Adrenal gland (tissue), 12 donors: Measurements from ENCODE around the gene FANCI. TPM values are rescaled to one million over a fixed set of nuclear protein-coding genes. Genes with fewer than 3 reads are reported as not detected.

Experiments
- DNase-seq, 7 donors: peaks; one replicate each; pipeline ENCODE4 v3.0.0-alpha.2; 2019 to 2020
- H3K27ac ChIP-seq, 5 donors: fragments of 200-600 bp; sonication (generic) in 4 of 5; 1 replicate in 3 of 5; 2 replicates in 2 of 5; pipeline versions ENCODE4 v1.5.1 to v1.8.0; 2016 to 2020; ENCODE audit warnings: mild to moderate bottlenecking in 1 of 5
- H3K27me3 ChIP-seq: fragments of 200-600 bp; 2 replicates; pipeline ENCODE4 v1.8.0; 2021
- H3K36me3 ChIP-seq, 2 donors: fragments of 200-600 bp; replicated peaks in 1 of 2; 1 replicate in 1 of 2; 2 replicates in 1 of 2; pipeline versions ENCODE4 v1.5.1 to v1.8.0; 2018 to 2022
- H3K4me1 ChIP-seq, 2 donors: fragments of 200-600 bp; replicated peaks in 1 of 2; 1 replicate in 1 of 2; 2 replicates in 1 of 2; pipeline versions ENCODE4 v1.5.1 to v1.8.0; 2018 to 2021
- H3K4me3 ChIP-seq, 4 donors: fragments of 200-600 bp; sonication (generic) in 3 of 4; one replicate each; pipeline ENCODE4 v1.5.1; 2016 to 2018
- H3K9me3 ChIP-seq, 3 donors: fragments of 200-600 bp; sonication (generic) in 1 of 3; replicated peaks in 1 of 3; 1 replicate in 2 of 3; 2 replicates in 1 of 3; pipeline versions ENCODE4 v1.5.1 to v1.8.0; 2016 to 2021
- POLR2A ChIP-seq, 2 donors: fragments of 450-650 bp; IDR thresholded peaks; one replicate each; pipeline ENCODE4 v1.6.1; 2017; ENCODE audit warnings: antibody characterized with exemption in 2 of 2, mild to moderate bottlenecking in 2 of 2, moderate library complexity in 1 of 2
- WGBS, 4 donors: extraction: QIAGEN DNeasy Blood & Tissue Kit in 2 of 4; methylation state at CpG; one replicate each; pipeline versions ENCODE4 v1.1.5 to v1.1.7; 2013 to 2017; 5-methylcytosine and 5-hydroxymethylcytosine counted together
- intact Hi-C, 2 donors: fragments of 100-400 bp; cut with DNase I; formaldehyde crosslinking; loops; one replicate each; pipeline versions ENCODE4 v1.14.1 to v1.15.0; 2022 to 2023
- polyA plus RNA-seq, 3 donors: library from polyadenylated mRNA; stranded (reverse); fragments of 200-250 nt in 2 of 3; fragments of 350-450 nt in 1 of 3; fragmentation: Illumina TruSeq in 1 of 3; extraction: RNeasy Lipid Tissue Mini Kit (QIAGEN cat#74804) in 1 of 3; gene quantifications; one replicate each; pipeline ENCODE4 v1.2.3, GENCODE V29; 2013 to 2014
- total RNA-seq, 9 donors: library from RNA; depleted of rRNA in 4 of 9; stranded (reverse); fragments of >200 nt in 4 of 9; fragments of 120-200 nt in 1 of 9; fragmentation: NEBNext Ultra II Directional in 1 of 9; extraction: Animal tissue kit (Norgen Biotek cat#: 25700) in 1 of 9; gene quantifications; one replicate each; pipeline versions ENCODE4 v1.1.0 to v1.2.4, GENCODE V29; 2013 to 2023
- TF ChIP-seq, protein P1 (sequence below), 6 experiments: fragments of 450-650 bp in 4 of 6; fragments of 200-600 bp in 2 of 6; sonication (generic) in 1 of 6; IDR thresholded peaks; 1 replicate in 5 of 6; 2 replicates in 1 of 6; pipeline versions ENCODE4 v1.5.1 to v1.8.0; 2016 to 2021; ENCODE audit warnings: antibody characterized with exemption in 6 of 6, mild to moderate bottlenecking in 2 of 6, moderate library complexity in 1 of 6
- donor health status: healthy with polysubstance abuse.
- donor health status: Bipolar disorder and iron deficiency.
- donor health status: DM: yes; HTN: yes; CAD: no.
- donor health status: DM: no; HTN: no; CAD: no.
- donor health status: DM: no; HTN: no; CAD: no.
- donor health status: DM: yes; HTN: yes; CAD: no.

Gene FANCI
- total and polyA plus RNA-seq, 12 donors = 1.5 to 23.5 (median 4.5) TPM

DNA sequence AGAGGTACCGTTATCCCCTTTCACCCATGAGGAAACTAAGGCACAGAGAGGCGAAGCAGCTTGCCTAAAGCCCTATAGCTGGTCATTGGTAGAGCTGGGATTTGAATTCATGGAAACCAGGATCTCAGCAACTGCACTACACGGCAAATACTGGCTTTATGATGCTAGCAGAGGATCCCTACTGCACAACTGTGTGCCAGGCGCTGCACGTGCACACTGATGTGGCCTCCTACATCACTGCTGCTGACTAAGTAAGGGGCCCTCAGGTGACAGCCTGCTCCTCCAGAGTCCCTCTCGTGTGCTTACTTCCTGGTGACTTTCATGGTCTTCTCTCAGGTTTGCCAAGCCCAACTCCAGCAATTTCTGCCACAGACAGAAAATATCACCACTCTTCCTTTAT, 94.3 kb downstream of the FANCI start:
- Histone ChIP-seq H3K27me3 (no peaks in the 10 kb centered on the region), H3K4me3 (no peak overlapping the region), H3K27ac (no peak overlapping the region), H3K4me1 (peaks cover 14 to 20% of the 10 kb centered on the region in 2 donors), H3K36me3 (peaks cover 0 to 5% of the 10 kb centered on the region in 2 donors), H3K9me3 (no peaks in the 10 kb centered on the region)
- intact Hi-C loops = loop anchor here in 1 of 2 donors (10.0 kb wide), 1 partner anchor 93 kb away; the partner anchor contains the start of gene FANCI
- no peak for DNase-seq
- no peak for TF ChIP-seq POLR2A (IDR thresholded peaks at IDR 0.05)
- TF ChIP-seq, protein P1, sequence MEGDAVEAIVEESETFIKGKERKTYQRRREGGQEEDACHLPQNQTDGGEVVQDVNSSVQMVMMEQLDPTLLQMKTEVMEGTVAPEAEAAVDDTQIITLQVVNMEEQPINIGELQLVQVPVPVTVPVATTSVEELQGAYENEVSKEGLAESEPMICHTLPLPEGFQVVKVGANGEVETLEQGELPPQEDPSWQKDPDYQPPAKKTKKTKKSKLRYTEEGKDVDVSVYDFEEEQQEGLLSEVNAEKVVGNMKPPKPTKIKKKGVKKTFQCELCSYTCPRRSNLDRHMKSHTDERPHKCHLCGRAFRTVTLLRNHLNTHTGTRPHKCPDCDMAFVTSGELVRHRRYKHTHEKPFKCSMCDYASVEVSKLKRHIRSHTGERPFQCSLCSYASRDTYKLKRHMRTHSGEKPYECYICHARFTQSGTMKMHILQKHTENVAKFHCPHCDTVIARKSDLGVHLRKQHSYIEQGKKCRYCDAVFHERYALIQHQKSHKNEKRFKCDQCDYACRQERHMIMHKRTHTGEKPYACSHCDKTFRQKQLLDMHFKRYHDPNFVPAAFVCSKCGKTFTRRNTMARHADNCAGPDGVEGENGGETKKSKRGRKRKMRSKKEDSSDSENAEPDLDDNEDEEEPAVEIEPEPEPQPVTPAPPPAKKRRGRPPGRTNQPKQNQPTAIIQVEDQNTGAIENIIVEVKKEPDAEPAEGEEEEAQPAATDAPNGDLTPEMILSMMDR (IDR thresholded peaks at IDR 0.05) = no peak
- 80 to 90% (median 85%) methylated on average over 3 to 6 of the region's 6 CpGs for WGBS, 4 donors

DNA sequence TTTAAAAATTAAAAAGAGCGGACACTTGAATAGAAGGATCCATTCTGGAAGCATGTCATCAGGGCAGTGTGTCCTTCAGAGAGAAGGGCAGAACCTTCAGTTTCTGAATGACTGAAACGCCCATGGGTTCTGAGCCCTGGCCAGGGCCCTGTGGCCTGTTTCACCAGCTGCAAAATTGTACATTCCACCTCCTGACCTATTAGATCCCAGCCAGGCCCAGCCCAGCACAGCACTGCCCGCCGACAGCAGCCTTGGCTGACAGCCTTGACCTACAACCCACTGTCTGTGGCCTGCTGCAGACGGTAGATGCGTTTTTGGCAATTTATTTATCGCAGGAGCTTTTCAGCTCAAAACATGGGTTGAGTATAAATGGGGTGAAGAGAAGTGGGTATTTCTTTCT, 96.8 kb downstream of the FANCI start:
- WGBS, 4 donors = 31 to 43% (median 37%) methylated on average over 5 to 7 of the region's 7 CpGs
- no peaks in the 10 kb centered on the region for H3K27me3 ChIP-seq
- H3K4me1 ChIP-seq = peaks cover 5% of the 10 kb centered on the region in 2 donors
- H3K27ac ChIP-seq = no peak overlapping the region
- H3K36me3 ChIP-seq = no peaks in the 10 kb centered on the region
- H3K4me3 ChIP-seq = no peak overlapping the region
- peak in 2 of 7 donors; percentile 38 to 42 for DNase-seq
- intact Hi-C loops = no loop called here
- TF ChIP-seq POLR2A (IDR thresholded peaks at IDR 0.05) = no peak
- TF ChIP-seq, protein P1 (IDR thresholded peaks at IDR 0.05) = no peak
- H3K9me3 ChIP-seq = no peaks in the 10 kb centered on the region

DNA sequence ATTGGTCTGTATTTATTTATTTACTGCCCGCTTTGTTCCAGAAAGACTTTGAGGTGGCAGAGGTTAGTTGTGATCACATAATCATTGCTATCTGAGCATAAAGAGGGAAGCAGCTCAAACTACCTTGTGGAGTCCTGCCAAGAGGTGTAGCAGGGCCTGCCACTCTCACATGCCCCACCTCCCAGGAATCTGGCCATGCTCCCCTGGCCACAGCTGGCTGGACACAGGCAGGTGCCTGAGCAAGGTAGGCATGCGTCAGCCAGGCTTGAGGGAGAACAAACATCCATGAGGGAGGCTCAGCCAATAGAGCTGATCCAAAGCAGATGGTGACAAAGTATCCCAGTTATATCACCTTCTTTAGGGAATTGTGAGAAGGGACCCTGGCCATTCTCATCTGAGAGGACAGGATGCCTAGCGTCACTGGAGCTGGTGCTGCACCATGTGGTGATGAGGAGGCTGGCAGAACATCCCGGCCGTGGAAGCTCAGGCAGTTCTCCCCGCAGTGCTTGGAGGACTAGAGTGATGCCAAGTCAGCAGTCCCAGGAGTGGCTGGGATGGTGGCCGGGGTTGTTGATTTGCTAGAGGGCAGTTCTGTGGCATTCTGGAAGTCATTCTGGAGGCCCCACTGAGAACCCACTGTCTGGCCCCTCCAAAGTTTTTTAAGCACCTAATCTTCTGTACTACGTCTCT, 97.7 kb downstream of the FANCI start:
- Histone ChIP-seq H3K4me3 (no peak overlapping the region), H3K36me3 (no peaks in the 10 kb centered on the region), H3K4me1 (peaks cover 0 to 5% of the 10 kb centered on the region in 2 donors), H3K27ac (no peak overlapping the region), H3K9me3 (no peaks in the 10 kb centered on the region), H3K27me3 (no peaks in the 10 kb centered on the region)
- TF ChIP-seq POLR2A (IDR thresholded peaks at IDR 0.05) = no peak
- TF ChIP-seq, protein P1 (IDR thresholded peaks at IDR 0.05) = no peak
- 85 to 95% (median 91%) methylated on average over 4 to 8 of the region's 8 CpGs for WGBS, 4 donors
- DNase-seq = no peak
- intact Hi-C loops = no loop called here

DNA sequence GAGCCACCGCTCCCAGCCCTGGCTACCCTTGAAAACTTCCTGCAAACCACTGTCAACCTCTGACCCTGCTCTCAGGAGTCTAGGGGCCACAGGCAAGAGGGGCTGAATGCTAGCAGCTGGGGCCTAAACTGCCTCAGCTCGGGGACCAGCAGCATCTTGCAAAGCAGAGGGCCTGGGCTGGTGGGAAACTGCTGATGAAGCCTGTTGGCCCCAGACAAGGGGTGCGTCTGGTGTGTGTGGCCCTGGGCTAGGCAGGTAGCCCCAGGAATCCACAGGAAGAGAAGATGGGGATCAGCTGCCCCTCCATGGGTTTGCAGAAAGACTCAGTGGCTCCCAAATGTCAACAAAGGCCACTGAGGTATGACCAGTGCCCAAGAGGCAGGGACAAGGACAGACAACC, 99.1 kb downstream of the FANCI start:
- TF ChIP-seq, protein P1 (IDR thresholded peaks at IDR 0.05) = no peak
- no peak for TF ChIP-seq POLR2A (IDR thresholded peaks at IDR 0.05)
- intact Hi-C loops = no loop called here
- no peaks in the 10 kb centered on the region for H3K27me3 ChIP-seq
- no peak overlapping the region for H3K27ac ChIP-seq
- 87 to 96% (median 92%) methylated on average over 2 to 3 of the region's 3 CpGs for whole genome bisulfite sequencing, 4 donors
- H3K4me1 ChIP-seq = peaks cover 0 to 5% of the 10 kb centered on the region in 2 donors
- H3K36me3 ChIP-seq = no peaks in the 10 kb centered on the region
- H3K9me3 ChIP-seq = no peaks in the 10 kb centered on the region
- DNase-seq = no peak
- H3K4me3 ChIP-seq = no peak overlapping the region
